HepG2 (cell line): ENCODE results near the gene PCYT2. TPM values are rescaled to one million over a fixed set of nuclear protein-coding genes. Genes with fewer than 3 reads are reported as not detected.

ENCODE experiments used
- CSRNP1 ChIP-seq: sonication (generic); formaldehyde crosslinking; IDR thresholded peaks from 2 replicates; pipeline ENCODE4 v1.8.1; 2023; ENCODE audit warnings: mild to moderate bottlenecking, missing genetic modification reagents
- HNF1A ChIP-seq, 2 experiments: sonication (generic) in 1 of 2; formaldehyde crosslinking in 1 of 2; IDR thresholded peaks; 2 replicates each; pipeline versions ENCODE4 v1.4.0 to v1.6.1; 2016 to 2020; ENCODE audit warnings: borderline replicate concordance in 1 of 2, low read depth in 1 of 2, mild to moderate bottlenecking in 1 of 2, missing genetic modification reagents in 1 of 2
- JUND ChIP-seq: sonication (generic); formaldehyde crosslinking; IDR thresholded peaks from 2 replicates; pipeline ENCODE4 v1.8.0; 2022; ENCODE audit warnings: mild to moderate bottlenecking, missing genetic modification reagents
- NFKB2 ChIP-seq: sonication (generic); formaldehyde crosslinking; IDR thresholded peaks from 2 replicates; pipeline ENCODE4 v1.4.0; 2020; ENCODE audit warnings: missing genetic modification reagents, borderline replicate concordance
- POGZ ChIP-seq: sonication (generic); formaldehyde crosslinking; IDR thresholded peaks from 2 replicates; pipeline ENCODE4 v1.4.0; 2020; ENCODE audit warnings: mild to moderate bottlenecking, missing genetic modification reagents
- SKI ChIP-seq: fragments of 450-650 bp; IDR thresholded peaks from one replicate; pipeline ENCODE4 v1.6.1; 2018; ENCODE audit warnings: mild to moderate bottlenecking; ENCODE audit not compliant: partially characterized antibody
- SYNCRIP ChIP-seq: fragments of 200-400 bp; formaldehyde crosslinking; IDR thresholded peaks from 2 replicates; pipeline ENCODE4 v1.6.1; 2018; ENCODE audit warnings: mild to moderate bottlenecking, low read depth, low read length; ENCODE audit not compliant: insufficient read depth
- ZC3H4 ChIP-seq: sonication (generic); formaldehyde crosslinking; IDR thresholded peaks from 2 replicates; pipeline ENCODE4 v1.4.0; 2020; ENCODE audit warnings: missing genetic modification reagents, borderline replicate concordance
- ZMYM2 ChIP-seq: sonication (generic); formaldehyde crosslinking; IDR thresholded peaks from 2 replicates; pipeline ENCODE4 v1.8.0; 2022; ENCODE audit warnings: mild to moderate bottlenecking, missing genetic modification reagents
- ZNF292 ChIP-seq: sonication (generic); formaldehyde crosslinking; IDR thresholded peaks from 2 replicates; pipeline ENCODE4 v1.8.1; 2022; ENCODE audit warnings: mild to moderate bottlenecking, low read depth, missing genetic modification reagents, borderline replicate concordance
- ZNF607 ChIP-seq: sonication (generic); formaldehyde crosslinking; IDR thresholded peaks from 2 replicates; pipeline ENCODE4 v1.5.1; 2020; ENCODE audit warnings: missing genetic modification reagents, mild to moderate bottlenecking, borderline replicate concordance
- polyA plus RNA-seq, 8 experiments: library from polyadenylated mRNA; depleted of rRNA in 3 of 8; stranded (reverse) in 7 of 8; unstranded in 1 of 8; fragments of >200 nt; fragmentation: Illumina TruSeq in 4 of 8; extraction: Trizol in 4 of 8; gene quantifications; 2 replicates each; pipeline versions ENCODE4 v1.2.1 to v1.2.3, GENCODE V29; 2011 to 2016; ENCODE audit warnings: low read depth in 4 of 8, missing spikeins in 1 of 8, mixed read lengths in 1 of 8; ENCODE audit not compliant: insufficient read depth in 1 of 8
- total RNA-seq, 5 experiments: library from RNA; depleted of rRNA; stranded (reverse); fragments of >200 nt; fragmentation: Illumina TruSeq; extraction: Trizol; gene quantifications; 2 replicates each; pipeline ENCODE4 v1.2.3, GENCODE V29; 2016; ENCODE audit warnings: low read depth in 1 of 5
- TF ChIP-seq, protein P1 (sequence below), 2 experiments: sonication (generic) in 1 of 2; formaldehyde crosslinking in 1 of 2; IDR thresholded peaks; 2 replicates each; pipeline versions ENCODE4 v1.6.1 to v1.9.0; 2014 to 2022; ENCODE audit warnings: antibody characterized with exemption in 1 of 2, borderline replicate concordance in 1 of 2, inconsistent platforms in 1 of 2, low read depth in 1 of 2, missing genetic modification reagents in 1 of 2
- TF ChIP-seq, protein P2 (sequence below): IDR thresholded peaks from 2 replicates; pipeline ENCODE4 v1.6.1; 2016; ENCODE audit warnings: low read depth

The PCYT2 gene
- total and polyA plus RNA-seq, 2 of the 13 experiments (the other 11 are each of a cell fraction or from before 2014, with no cell fraction given): 147 to 297 TPM

DNA sequence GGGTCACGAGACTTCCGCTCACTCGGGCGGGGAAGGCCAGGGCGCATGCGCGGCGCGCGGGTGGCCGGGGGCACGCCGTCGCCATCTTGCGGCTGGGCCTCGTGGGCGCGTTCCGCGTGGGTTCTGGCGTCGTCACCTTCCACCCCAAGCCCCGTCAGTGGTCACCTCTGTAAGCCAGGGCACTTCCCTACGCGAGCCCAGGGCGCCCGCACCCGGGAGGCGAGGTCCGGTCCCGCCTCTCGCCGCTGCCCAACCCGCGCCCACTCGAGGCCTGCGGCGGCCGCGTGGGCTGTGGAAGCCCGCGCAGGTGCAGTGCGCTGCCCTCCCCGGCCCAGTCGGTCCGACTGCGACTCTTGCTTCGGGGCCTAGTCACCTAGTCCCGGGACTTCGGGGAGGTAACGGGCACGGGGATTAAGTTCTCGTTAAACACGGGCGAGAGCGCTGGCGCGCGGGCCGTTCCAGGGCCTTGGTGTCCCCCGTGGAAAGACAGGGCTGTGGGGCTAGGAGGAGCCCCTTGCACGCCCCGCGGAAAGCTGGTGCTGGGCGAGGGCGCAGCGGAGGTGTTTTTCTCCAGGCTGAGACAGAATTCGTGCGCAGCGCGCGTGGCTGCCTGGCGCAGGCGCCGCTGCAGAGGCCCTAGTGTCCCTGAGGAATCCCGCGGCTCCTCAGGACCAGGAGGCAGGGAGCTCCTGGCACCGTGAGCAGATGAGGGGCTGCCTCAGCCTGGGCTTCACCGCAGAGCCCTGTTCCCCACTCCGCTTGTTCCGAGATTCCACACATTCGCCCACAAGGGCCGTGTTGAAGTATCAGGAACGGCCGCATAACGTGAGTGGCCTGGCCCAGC, 39.6 kb downstream of the PCYT2 start (continued):
- TF ChIP-seq HNF1A (IDR thresholded peaks at IDR 0.05; ENCODE audit: low read depth) (no peak), HNF1A (CRISPR knock-in tag; IDR thresholded peaks at IDR 0.05; ENCODE audit: borderline replicate concordance) (peak; percentile 82), ZNF292 (CRISPR knock-in tag) (no peak; the same call in 1 of the 2 replicates), SYNCRIP (no peak), NFKB2 (CRISPR knock-in tag) (peak; percentile 87), ZNF607 (CRISPR knock-in tag) (peak; percentile 96), JUND (CRISPR knock-in tag) (peak; percentile 84), CSRNP1 (CRISPR knock-in tag) (peak; percentile 98), ZC3H4 (CRISPR knock-in tag) (peak; percentile 57; the same call in 1 of the 2 replicates), SKI (peak; percentile 65), ZMYM2 (peak; percentile 68; the same call in 1 of the 2 replicates), POGZ (CRISPR knock-in tag) (peak; percentile 84)
- TF ChIP-seq, protein P1, sequence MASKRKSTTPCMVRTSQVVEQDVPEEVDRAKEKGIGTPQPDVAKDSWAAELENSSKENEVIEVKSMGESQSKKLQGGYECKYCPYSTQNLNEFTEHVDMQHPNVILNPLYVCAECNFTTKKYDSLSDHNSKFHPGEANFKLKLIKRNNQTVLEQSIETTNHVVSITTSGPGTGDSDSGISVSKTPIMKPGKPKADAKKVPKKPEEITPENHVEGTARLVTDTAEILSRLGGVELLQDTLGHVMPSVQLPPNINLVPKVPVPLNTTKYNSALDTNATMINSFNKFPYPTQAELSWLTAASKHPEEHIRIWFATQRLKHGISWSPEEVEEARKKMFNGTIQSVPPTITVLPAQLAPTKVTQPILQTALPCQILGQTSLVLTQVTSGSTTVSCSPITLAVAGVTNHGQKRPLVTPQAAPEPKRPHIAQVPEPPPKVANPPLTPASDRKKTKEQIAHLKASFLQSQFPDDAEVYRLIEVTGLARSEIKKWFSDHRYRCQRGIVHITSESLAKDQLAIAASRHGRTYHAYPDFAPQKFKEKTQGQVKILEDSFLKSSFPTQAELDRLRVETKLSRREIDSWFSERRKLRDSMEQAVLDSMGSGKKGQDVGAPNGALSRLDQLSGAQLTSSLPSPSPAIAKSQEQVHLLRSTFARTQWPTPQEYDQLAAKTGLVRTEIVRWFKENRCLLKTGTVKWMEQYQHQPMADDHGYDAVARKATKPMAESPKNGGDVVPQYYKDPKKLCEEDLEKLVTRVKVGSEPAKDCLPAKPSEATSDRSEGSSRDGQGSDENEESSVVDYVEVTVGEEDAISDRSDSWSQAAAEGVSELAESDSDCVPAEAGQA (IDR thresholded peaks at IDR 0.05; ENCODE audit: low read depth): peak; percentile 87
- TF ChIP-seq, protein P1 (CRISPR knock-in tag; IDR thresholded peaks at IDR 0.05; ENCODE audit: borderline replicate concordance): peak; percentile 88
- TF ChIP-seq, protein P2, sequence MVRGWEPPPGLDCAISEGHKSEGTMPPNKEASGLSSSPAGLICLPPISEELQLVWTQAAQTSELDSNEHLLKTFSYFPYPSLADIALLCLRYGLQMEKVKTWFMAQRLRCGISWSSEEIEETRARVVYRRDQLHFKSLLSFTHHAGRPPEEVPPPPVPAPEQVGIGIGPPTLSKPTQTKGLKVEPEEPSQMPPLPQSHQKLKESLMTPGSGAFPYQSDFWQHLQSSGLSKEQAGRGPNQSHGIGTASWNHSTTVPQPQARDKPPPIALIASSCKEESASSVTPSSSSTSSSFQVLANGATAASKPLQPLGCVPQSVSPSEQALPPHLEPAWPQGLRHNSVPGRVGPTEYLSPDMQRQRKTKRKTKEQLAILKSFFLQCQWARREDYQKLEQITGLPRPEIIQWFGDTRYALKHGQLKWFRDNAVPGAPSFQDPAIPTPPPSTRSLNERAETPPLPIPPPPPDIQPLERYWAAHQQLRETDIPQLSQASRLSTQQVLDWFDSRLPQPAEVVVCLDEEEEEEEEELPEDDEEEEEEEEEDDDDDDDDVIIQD (CRISPR knock-in tag): 0 out of 2 replicates have a peak, but pooled peaks have one; percentile 42
